LNCAP (cell line): ENCODE measurements around the gene SYTL5.

ENCODE experiments used
- CTCF ChIP-seq: fragments of 450-650 bp; IDR thresholded peaks from 2 replicates; pipeline ENCODE4 v1.5.1; 2017; ENCODE audit warnings: mild to moderate bottlenecking

Gene SYTL5

GRCh38 chrX:37998586-37999262 lies 7.6 kb upstream of the SYTL5 start:
- TF ChIP-seq CTCF: no peak

GRCh38 chrX:38000706-38001105 lies 5.6 kb upstream of the SYTL5 start:
- no peak for TF ChIP-seq CTCF

GRCh38 chrX:38004046-38004445 lies 2.3 kb upstream of the SYTL5 start:
- TF ChIP-seq CTCF: no peak

GRCh38 chrX:38006778-38007177 lies 425 bp downstream of the SYTL5 start:
- TF ChIP-seq CTCF: no peak

GRCh38 chrX:38008658-38009057 lies 2.3 kb downstream of the SYTL5 start:
- TF ChIP-seq CTCF: no peak

- TF ChIP-seq CTCF: no peak
Observed at GRCh38 chrX:38009641-38010040, 3.3 kb downstream of the SYTL5 start.

- no peak for TF ChIP-seq CTCF
Observed at GRCh38 chrX:38018766-38019425, 12.5 kb downstream of the SYTL5 start.
